Measurements from ENCODE around the gene ASIC4.

Gene ASIC4

GRCh38 chr2:219560037-219560892 lies 46.0 kb downstream of the ASIC4 start:
- H3K27me3 ChIP-seq (replicated peaks; ENCODE audit: control insufficient read depth, insufficient read depth, low read length, poor library complexity, severe bottlenecking) = peaks cover 2% of the 10 kb centered on the region
- no peak overlapping the region for H3K27ac ChIP-seq (ENCODE audit: insufficient read depth, low read length, poor library complexity, severe bottlenecking)
- no peaks in the 10 kb centered on the region for H3K9me3 ChIP-seq (ENCODE audit: control insufficient read depth, low read length)
- DNase-seq = peak in 1 of 3 donors; percentile 18
- H3K4me1 ChIP-seq (ENCODE audit: control insufficient read depth, insufficient read depth, low read length, poor library complexity, severe bottlenecking) = no peaks in the 10 kb centered on the region
- H3K4me3 ChIP-seq (ENCODE audit: insufficient read depth, low read depth, low read length, poor library complexity, severe bottlenecking) = no peak overlapping the region
- H3K36me3 ChIP-seq (ENCODE audit: control insufficient read depth, insufficient read depth, low read length) = no peaks in the 10 kb centered on the region

GRCh38 chr2:219560893-219561178 lies 46.6 kb downstream of the ASIC4 start:
- Histone ChIP-seq H3K27ac (ENCODE audit: insufficient read depth, low read length, poor library complexity, severe bottlenecking) (no peak overlapping the region), H3K36me3 (ENCODE audit: control insufficient read depth, insufficient read depth, low read length) (no peaks in the 10 kb centered on the region), H3K27me3 (replicated peaks; ENCODE audit: control insufficient read depth, insufficient read depth, low read length, poor library complexity, severe bottlenecking) (peaks cover 2% of the 10 kb centered on the region), H3K4me3 (ENCODE audit: insufficient read depth, low read depth, low read length, poor library complexity, severe bottlenecking) (no peak overlapping the region), H3K9me3 (ENCODE audit: control insufficient read depth, low read length) (no peaks in the 10 kb centered on the region), H3K4me1 (ENCODE audit: control insufficient read depth, insufficient read depth, low read length, poor library complexity, severe bottlenecking) (no peaks in the 10 kb centered on the region)
- DNase-seq = no peak

- Histone ChIP-seq H3K4me1 (ENCODE audit: control insufficient read depth, insufficient read depth, low read length, poor library complexity, severe bottlenecking) (no peaks in the 10 kb centered on the region), H3K27ac (ENCODE audit: insufficient read depth, low read length, poor library complexity, severe bottlenecking) (no peak overlapping the region), H3K36me3 (ENCODE audit: control insufficient read depth, insufficient read depth, low read length) (no peaks in the 10 kb centered on the region), H3K4me3 (ENCODE audit: insufficient read depth, low read depth, low read length, poor library complexity, severe bottlenecking) (no peak overlapping the region), H3K27me3 (replicated peaks; ENCODE audit: control insufficient read depth, insufficient read depth, low read length, poor library complexity, severe bottlenecking) (peaks cover 2% of the 10 kb centered on the region), H3K9me3 (ENCODE audit: control insufficient read depth, low read length) (no peaks in the 10 kb centered on the region)
- DNase-seq = no peak
Observed at GRCh38 chr2:219561179-219562048, 47.1 kb downstream of the ASIC4 start.

- peaks cover under 1% of the 10 kb centered on the region for H3K27me3 ChIP-seq (replicated peaks; ENCODE audit: control insufficient read depth, insufficient read depth, low read length, poor library complexity, severe bottlenecking)
- no peaks in the 10 kb centered on the region for H3K4me1 ChIP-seq (ENCODE audit: control insufficient read depth, insufficient read depth, low read length, poor library complexity, severe bottlenecking)
- H3K9me3 ChIP-seq (ENCODE audit: control insufficient read depth, low read length) = no peaks in the 10 kb centered on the region
- no peaks in the 10 kb centered on the region for H3K36me3 ChIP-seq (ENCODE audit: control insufficient read depth, insufficient read depth, low read length)
- H3K4me3 ChIP-seq (ENCODE audit: insufficient read depth, low read depth, low read length, poor library complexity, severe bottlenecking) = no peak overlapping the region
- H3K27ac ChIP-seq (ENCODE audit: insufficient read depth, low read length, poor library complexity, severe bottlenecking) = no peak overlapping the region
- no peak for DNase-seq
Observed at GRCh38 chr2:219562049-219563020, 48.1 kb downstream of the ASIC4 start.

GRCh38 chr2:219563271-219563928 lies 49.1 kb downstream of the ASIC4 start:
- Histone ChIP-seq H3K27me3 (replicated peaks; ENCODE audit: control insufficient read depth, insufficient read depth, low read length, poor library complexity, severe bottlenecking) (no peaks in the 10 kb centered on the region), H3K36me3 (ENCODE audit: control insufficient read depth, insufficient read depth, low read length) (no peaks in the 10 kb centered on the region), H3K4me1 (ENCODE audit: control insufficient read depth, insufficient read depth, low read length, poor library complexity, severe bottlenecking) (no peaks in the 10 kb centered on the region), H3K4me3 (ENCODE audit: insufficient read depth, low read depth, low read length, poor library complexity, severe bottlenecking) (no peak overlapping the region), H3K9me3 (ENCODE audit: control insufficient read depth, low read length) (no peaks in the 10 kb centered on the region), H3K27ac (ENCODE audit: insufficient read depth, low read length, poor library complexity, severe bottlenecking) (no peak overlapping the region)
- DNase-seq = no peak

GRCh38 chr2:219565130-219566080 lies 51.1 kb downstream of the ASIC4 start:
- Histone ChIP-seq H3K27me3 (replicated peaks; ENCODE audit: control insufficient read depth, insufficient read depth, low read length, poor library complexity, severe bottlenecking) (peaks cover 12% of the 10 kb centered on the region), H3K9me3 (ENCODE audit: control insufficient read depth, low read length) (no peaks in the 10 kb centered on the region), H3K4me3 (ENCODE audit: insufficient read depth, low read depth, low read length, poor library complexity, severe bottlenecking) (no peak overlapping the region), H3K36me3 (ENCODE audit: control insufficient read depth, insufficient read depth, low read length) (no peaks in the 10 kb centered on the region), H3K27ac (ENCODE audit: insufficient read depth, low read length, poor library complexity, severe bottlenecking) (no peak overlapping the region), H3K4me1 (ENCODE audit: control insufficient read depth, insufficient read depth, low read length, poor library complexity, severe bottlenecking) (no peaks in the 10 kb centered on the region)
- DNase-seq = no peak

GRCh38 chr2:219566640-219567039 lies 52.4 kb downstream of the ASIC4 start:
- Histone ChIP-seq H3K27me3 (replicated peaks; ENCODE audit: control insufficient read depth, insufficient read depth, low read length, poor library complexity, severe bottlenecking) (peaks cover 22% of the 10 kb centered on the region), H3K36me3 (ENCODE audit: control insufficient read depth, insufficient read depth, low read length) (no peaks in the 10 kb centered on the region)

GRCh38 chr2:219567131-219567530 lies 52.8 kb downstream of the ASIC4 start:
- Histone ChIP-seq H3K4me1 (ENCODE audit: control insufficient read depth, insufficient read depth, low read length, poor library complexity, severe bottlenecking) (no peaks in the 10 kb centered on the region), H3K36me3 (ENCODE audit: control insufficient read depth, insufficient read depth, low read length) (no peaks in the 10 kb centered on the region), H3K9me3 (ENCODE audit: control insufficient read depth, low read length) (no peaks in the 10 kb centered on the region), H3K4me3 (ENCODE audit: insufficient read depth, low read depth, low read length, poor library complexity, severe bottlenecking) (no peak overlapping the region), H3K27ac (ENCODE audit: insufficient read depth, low read length, poor library complexity, severe bottlenecking) (no peak overlapping the region), H3K27me3 (replicated peaks; ENCODE audit: control insufficient read depth, insufficient read depth, low read length, poor library complexity, severe bottlenecking) (peaks cover 27% of the 10 kb centered on the region)
- no peak for DNase-seq

More at GRCh38 chr2:219566640-219567039, 52.4 kb downstream of the ASIC4 start:
- Histone ChIP-seq H3K4me3 (ENCODE audit: insufficient read depth, low read depth, low read length, poor library complexity, severe bottlenecking) (no peak overlapping the region), H3K9me3 (ENCODE audit: control insufficient read depth, low read length) (no peaks in the 10 kb centered on the region), H3K4me1 (ENCODE audit: control insufficient read depth, insufficient read depth, low read length, poor library complexity, severe bottlenecking) (no peaks in the 10 kb centered on the region), H3K27ac (ENCODE audit: insufficient read depth, low read length, poor library complexity, severe bottlenecking) (no peak overlapping the region)
- DNase-seq = no peak
